Nephron progenitor cell (in vitro differentiated cells): ENCODE data around the gene DMXL1.

Experiments
- DNase-seq: peaks from one replicate; pipeline ENCODE4 v3.0.0; 2021
- H3K27ac Mint-ChIP-seq: 2 replicates; pipeline ENCODE4 v1.8.0; 2021; ENCODE audit warnings: mild to moderate bottlenecking, moderate library complexity, mixed read lengths
- H3K27me3 Mint-ChIP-seq: 2 replicates; pipeline ENCODE4 v1.8.0; 2021; ENCODE audit warnings: mild to moderate bottlenecking, low read depth, mixed read lengths; ENCODE audit not compliant: poor library complexity
- H3K36me3 Mint-ChIP-seq: 2 replicates; pipeline ENCODE4 v1.8.0; 2021; ENCODE audit warnings: low read depth, mixed read lengths
- H3K4me1 Mint-ChIP-seq: 2 replicates; pipeline ENCODE4 v1.8.0; 2021; ENCODE audit warnings: mixed read lengths
- H3K4me3 Mint-ChIP-seq: 2 replicates; pipeline ENCODE4 v1.8.0; 2021; ENCODE audit warnings: mild to moderate bottlenecking, moderate library complexity, mixed read lengths
- H3K9me3 Mint-ChIP-seq: 2 replicates; pipeline ENCODE4 v1.8.0; 2021; ENCODE audit warnings: mild to moderate bottlenecking, moderate library complexity, mixed read lengths
- CTCF ChIP-seq: fragments of 200-600 bp; sonication (generic); IDR thresholded peaks from 2 replicates; pipeline ENCODE4 v1.5.0; 2021; ENCODE audit warnings: antibody characterized with exemption

Gene DMXL1

GRCh38 chr5:119058979-119059529 is 11.8 kb upstream of the DMXL1 start:
- Mint-ChIP-seq H3K9me3 (no peaks in the 10 kb centered on the region), H3K27ac (no peak overlapping the region), H3K36me3 (no peaks in the 10 kb centered on the region), H3K27me3 (no peaks in the 10 kb centered on the region), H3K4me1 (no peaks in the 10 kb centered on the region), H3K4me3 (no peak overlapping the region)
- no peak for DNase-seq
- TF ChIP-seq CTCF: no peak

GRCh38 chr5:119059740-119060255 is 11.1 kb upstream of the DMXL1 start:
- Mint-ChIP-seq H3K27me3 (no peaks in the 10 kb centered on the region), H3K4me1 (no peaks in the 10 kb centered on the region), H3K36me3 (no peaks in the 10 kb centered on the region), H3K4me3 (no peak overlapping the region), H3K27ac (no peak overlapping the region), H3K9me3 (no peaks in the 10 kb centered on the region)
- DNase-seq: no peak
- TF ChIP-seq CTCF: no peak

- H3K4me1 Mint-ChIP-seq: peaks cover 4% of the 10 kb centered on the region
Observed at GRCh38 chr5:119063579-119064379, 7.1 kb upstream of the DMXL1 start.

GRCh38 chr5:119067450-119067849 is 3.4 kb upstream of the DMXL1 start:
- Mint-ChIP-seq H3K27ac (no peak overlapping the region), H3K27me3 (no peaks in the 10 kb centered on the region), H3K36me3 (no peaks in the 10 kb centered on the region), H3K4me3 (no peak overlapping the region), H3K9me3 (no peaks in the 10 kb centered on the region), H3K4me1 (peaks cover 12% of the 10 kb centered on the region)
- TF ChIP-seq CTCF: no peak
- no peak for DNase-seq

More at GRCh38 chr5:119063579-119064379, 7.1 kb upstream of the DMXL1 start:
- Mint-ChIP-seq H3K36me3 (no peaks in the 10 kb centered on the region), H3K9me3 (no peaks in the 10 kb centered on the region), H3K27ac (no peak overlapping the region), H3K4me3 (no peak overlapping the region), H3K27me3 (no peaks in the 10 kb centered on the region)
- no peak for TF ChIP-seq CTCF
- DNase-seq: no peak

GRCh38 chr5:119070578-119070827 is 384 bp upstream of the DMXL1 start:
- H3K9me3 Mint-ChIP-seq: no peaks in the 10 kb centered on the region
- peak overlapping the region; percentile 93 for H3K4me3 Mint-ChIP-seq
- peaks cover 3% of the 10 kb centered on the region for H3K27me3 Mint-ChIP-seq
- no peaks in the 10 kb centered on the region for H3K36me3 Mint-ChIP-seq
- TF ChIP-seq CTCF: no peak
- H3K4me1 Mint-ChIP-seq: peaks cover 35% of the 10 kb centered on the region
- H3K27ac Mint-ChIP-seq: peak overlapping the region; percentile 99
- DNase-seq: no peak

- TF ChIP-seq CTCF: no peak
- H3K9me3 Mint-ChIP-seq: no peaks in the 10 kb centered on the region
- peak overlapping the region; percentile 93 for H3K4me3 Mint-ChIP-seq
- peaks cover 3% of the 10 kb centered on the region for H3K27me3 Mint-ChIP-seq
- H3K4me1 Mint-ChIP-seq: peaks cover 40% of the 10 kb centered on the region
- H3K27ac Mint-ChIP-seq: peak overlapping the region; percentile 39
- H3K36me3 Mint-ChIP-seq: no peaks in the 10 kb centered on the region
- no peak for DNase-seq
Observed at GRCh38 chr5:119071561-119071995, 691 bp downstream of the DMXL1 start.
